A549 (cell line): ENCODE data around the gene CLCN3. TPM values are rescaled to one million over a fixed set of nuclear protein-coding genes. Genes with fewer than 3 reads are reported as not detected.
"Not testable (repeated sequence)": the region's sequence is repeated elsewhere in the genome, so short reads cannot be mapped to it uniquely, and the experiment has no call there.

Experiments used
- ATAC-seq, 2 experiments: fragments of 200-7000 bp in 1 of 2; fragments of >200 bp in 1 of 2; cut with Nextera tagmentation in 1 of 2; cut with Tn5 transposase in 1 of 2; 3 replicates each; pipeline versions ENCODE4 v1.8.0 to v1.9.1; 2018 to 2020; ENCODE audit warnings: mild to moderate bottlenecking in 1 of 2, moderate library complexity in 1 of 2
- CTCF ChIA-PET: fragments of 300-600 bp; sonication (Branson Sonifier 250); formaldehyde crosslinking; extraction: SDS; loops from one replicate; lab custom pipeline; 2021; ENCODE audit warnings: antibody characterized with exemption, inconsistent platforms; lab: Yijun Ruan, JAX
- POLR2A ChIA-PET: fragments of 350-600 bp; formaldehyde crosslinking; extraction: SDS; loops from one replicate; lab custom pipeline; 2021; ENCODE audit warnings: antibody characterized with exemption, inconsistent platforms; lab: Yijun Ruan, JAX
- DNase-seq, 2 experiments: peaks; one replicate each; pipeline versions ENCODE4 v3.0.0 to v3.0.0-alpha.2; 2011 to 2016; ENCODE audit warnings: low read depth in 1 of 2, low spot score in 1 of 2
- FAIRE-seq: peaks from 2 replicates; lab custom pipeline; 2011; peaks lifted over from hg19 to GRCh38; lab: Jason Lieb, UNC
- H3K27ac ChIP-seq, 2 experiments: fragments of >200 bp; sonication (Bioruptor Twin); formaldehyde crosslinking; 3 replicates each; pipeline ENCODE4 v1.5.1; 2016 to 2017
- H3K4me1 ChIP-seq: fragments of >200 bp; sonication (Bioruptor Twin); formaldehyde crosslinking; 3 replicates; pipeline ENCODE4 v1.6.1; 2016
- H3K4me2 ChIP-seq: fragments of >200 bp; sonication (Bioruptor Twin); formaldehyde crosslinking; 3 replicates; pipeline ENCODE4 v1.6.1; 2016
- H3K4me3 ChIP-seq: fragments of >200 bp; sonication (Bioruptor Twin); formaldehyde crosslinking; 3 replicates; pipeline ENCODE4 v1.5.1; 2016
- H3K9me3 ChIP-seq: fragments of >200 bp; sonication (Bioruptor Twin); formaldehyde crosslinking; 3 replicates; pipeline ENCODE4 v1.6.1; 2016
- WGBS: methylation state at CpG from one replicate; pipeline ENCODE4 v1.1.6; 2017; ENCODE audit errors: missing lambda C conversion rate; 5-methylcytosine and 5-hydroxymethylcytosine counted together
- polyA plus RNA-seq, 4 experiments: library from polyadenylated mRNA; depleted of rRNA in 3 of 4; stranded (reverse); fragments of >200 nt; fragmentation: RNase III in 1 of 4; extraction: RNeasy Plus Mini Kit Qiagen cat#74134 plus additional on column Dnase treatment in 1 of 4; gene quantifications; 2 replicates in 3 of 4; 3 replicates in 1 of 4; pipeline ENCODE4 v1.2.3, GENCODE V29; 2011 to 2017

CLCN3 gene
- polyA plus RNA-seq, 2 of the 4 experiments (the other 2 are of a cell fraction) = 18.8 to 53.6 TPM

- POLR2A ChIA-PET, FAIRE-seq: not testable (repeated sequence)
- WGBS = 77% methylated on average over 9 of the region's 11 CpGs
Observed at GRCh38 chr4:169771556-169772080, 151.2 kb downstream of the CLCN3 start.

More at GRCh38 chr4:169771556-169772080, 151.2 kb downstream of the CLCN3 start:
- H3K4me1 ChIP-seq, H3K27ac ChIP-seq, CTCF ChIA-PET, H3K9me3 ChIP-seq, DNase-seq, ATAC-seq, H3K4me3 ChIP-seq, H3K4me2 ChIP-seq: not testable (repeated sequence)

Other genes starting within 250 kb of the CLCN3 start
- 4.0 and 5.8 TPM in 2 replicates for gene NEK1, start 8.0 kb upstream of the CLCN3 start, polyA plus RNA-seq (2011; rRNA removed)
- gene NEK1, start 8.0 kb upstream of the CLCN3 start, polyA plus RNA-seq (2017; fragmentation: RNase III; extraction: RNeasy Plus Mini Kit Qiagen cat#74134 plus additional on column Dnase treatment) = 3.2 to 3.6 TPM (median 3.2 TPM) in 3 replicates
- gene HPF1, start 137.4 kb downstream of the CLCN3 start, polyA plus RNA-seq (2011; rRNA removed) = 19.4 and 33.7 TPM in 2 replicates
- 21.6 to 23.4 TPM (median 23.0 TPM) in 3 replicates for gene HPF1, start 137.4 kb downstream of the CLCN3 start, polyA plus RNA-seq (2017; fragmentation: RNase III; extraction: RNeasy Plus Mini Kit Qiagen cat#74134 plus additional on column Dnase treatment)